PC-3 (cell line): ENCODE measurements around the gene SLFN5. TPM values are rescaled to one million over a fixed set of nuclear protein-coding genes. Genes with fewer than 3 reads are reported as not detected.
A peak's percentile ranks its signal among the peaks of the same experiment; 100 is the strongest.

Experiments
- ATAC-seq: fragments of 200-7000 bp; cut with Tn5 transposase; 2 replicates; pipeline ENCODE4 v1.9.1; 2020; ENCODE audit warnings: mild to moderate bottlenecking, moderate library complexity
- BruUV-seq: library from RNA; stranded (reverse); fragments of 400-500 nt; replicated peaks from 2 replicates; lab custom pipeline; 2021; lab: Mats Ljungman, UMichigan
- CTCF ChIA-PET: fragments of 300-600 bp; sonication (Branson Sonifier 250); formaldehyde crosslinking; loops from one replicate; lab custom pipeline; 2022; ENCODE audit warnings: antibody characterized with exemption; lab: Charles Lee
- POLR2A ChIA-PET: fragments of 300-600 bp; sonication (Branson Sonifier 250); formaldehyde crosslinking; loops from one replicate; lab custom pipeline; 2022; ENCODE audit warnings: antibody characterized with exemption; ENCODE audit not compliant: unreplicated experiment; lab: Charles Lee
- DNase-seq: peaks from one replicate; pipeline ENCODE4 v3.0.0-alpha.2; 2015
- H2AFZ ChIP-seq: fragments of 300-600 bp; sonication (generic); 2 replicates; pipeline ENCODE4 v1.6.0; 2016; ENCODE audit warnings: antibody characterized with exemption, low read length
- H3F3A ChIP-seq: fragments of 300-600 bp; sonication (generic); one replicate; pipeline ENCODE4 v1.6.0; 2017; ENCODE audit warnings: antibody characterized with exemption, low read length, control low read depth, mild to moderate bottlenecking; ENCODE audit not compliant: unreplicated experiment
- H3K27ac ChIP-seq: fragments of 300-600 bp; sonication (generic); 2 replicates; pipeline ENCODE4 v1.5.1; 2016; ENCODE audit warnings: mild to moderate bottlenecking, low read length
- H3K27me3 ChIP-seq: fragments of 300-600 bp; sonication (generic); 2 replicates; pipeline ENCODE4 v1.6.1; 2016; ENCODE audit warnings: low read length, mixed read lengths
- H3K36me3 ChIP-seq: fragments of 300-600 bp; sonication (generic); 2 replicates; pipeline ENCODE4 v1.6.1; 2016; ENCODE audit warnings: low read depth, mixed run types, low read length, mixed read lengths
- H3K4me1 ChIP-seq: fragments of 300-600 bp; sonication (generic); 2 replicates; pipeline ENCODE4 v1.5.1; 2016; ENCODE audit warnings: low read length; ENCODE audit not compliant: insufficient read depth
- H3K4me2 ChIP-seq: fragments of 300-600 bp; sonication (generic); 2 replicates; pipeline ENCODE4 v1.6.0; 2016; ENCODE audit warnings: low read length
- H3K4me3 ChIP-seq: fragments of 300-600 bp; sonication (generic); 2 replicates; pipeline ENCODE4 v1.5.1; 2016; ENCODE audit warnings: mild to moderate bottlenecking, low read length, mixed read lengths
- H3K79me2 ChIP-seq: fragments of 300-600 bp; sonication (generic); 2 replicates; pipeline ENCODE4 v1.6.1; 2017; ENCODE audit warnings: low read length, mixed read lengths
- H3K9ac ChIP-seq: fragments of 300-600 bp; sonication (generic); 2 replicates; pipeline ENCODE4 v1.6.0; 2016; ENCODE audit warnings: mild to moderate bottlenecking, low read length
- H3K9me2 ChIP-seq: fragments of 300-600 bp; sonication (generic); replicated peaks from 2 replicates; pipeline ENCODE4 v1.6.1; 2016; ENCODE audit warnings: mixed run types, low read length, mixed read lengths
- H3K9me3 ChIP-seq: fragments of 300-600 bp; sonication (generic); 2 replicates; pipeline ENCODE4 v1.6.1; 2016; ENCODE audit warnings: low read length, mixed read lengths
- H4K20me1 ChIP-seq: fragments of 300-600 bp; sonication (generic); 2 replicates; pipeline ENCODE4 v1.6.1; 2016; ENCODE audit warnings: low read length, mixed read lengths
- CTCF ChIP-seq: fragments of 300-600 bp; sonication (generic); conservative IDR thresholded peaks from 2 replicates; pipeline ENCODE4 v1.5.1; 2017; ENCODE audit warnings: antibody characterized with exemption, low read depth, mild to moderate bottlenecking, low read length
- EZH2 ChIP-seq: fragments of 300-600 bp; sonication (generic); IDR thresholded peaks from one replicate; pipeline ENCODE4 v1.6.1; 2017; ENCODE audit warnings: antibody characterized with exemption, mild to moderate bottlenecking, low read length; ENCODE audit not compliant: unreplicated experiment
- EZH2phosphoT487 ChIP-seq: fragments of 300-600 bp; sonication (generic); IDR thresholded peaks from 2 replicates; pipeline ENCODE4 v1.6.1; 2018; ENCODE audit warnings: mild to moderate bottlenecking, antibody characterized with exemption, low read length, borderline replicate concordance
- intact Hi-C: fragments of 100-400 bp; cut with micrococcal nuclease; formaldehyde crosslinking; loops from 2 replicates; pipeline ENCODE4 v1.9.0; 2023
- total RNA-seq: library from RNA; depleted of rRNA; stranded (reverse); fragments of >200 nt; gene quantifications from 2 replicates; pipeline ENCODE4 v1.2.3, GENCODE V29; 2014

Gene SLFN5
- total RNA-seq, 1 experiment from 2014 or later = 14.5 TPM

GRCh38 chr17:35245196-35245486 lies 2.3 kb downstream of the SLFN5 start:
- no TSS peak for BruUV-seq
- no peaks in the 10 kb centered on the region for H4K20me1 ChIP-seq
- ChIA-PET CTCF (interaction anchor here (0.6 kb wide), 1 partner anchor 294 kb away, joined by 3 read pairs; no protein-coding TSS in a partner anchor), POLR2A (interaction anchor here (0.7 kb wide), 1 partner anchor 352 kb away, joined by 5 read pairs; no protein-coding TSS in a partner anchor)
- no peaks in the 10 kb centered on the region for H3K36me3 ChIP-seq
- DNase-seq = peak; percentile 83
- H3K27me3 ChIP-seq = no peaks in the 10 kb centered on the region
- peak overlapping the region; percentile 88 for H3K4me3 ChIP-seq
- H3F3A ChIP-seq = peaks cover 4% of the 10 kb centered on the region
- peak overlapping the region; percentile 96 for H3K4me2 ChIP-seq
- peaks cover 31% of the 10 kb centered on the region for H3K4me1 ChIP-seq
- TF ChIP-seq CTCF (no peak), EZH2 (no peak), EZH2phosphoT487 (no peak)
- H3K79me2 ChIP-seq = peaks cover 35% of the 10 kb centered on the region
- peak overlapping the region; percentile 98 for H3K27ac ChIP-seq
- H3K9ac ChIP-seq = peak overlapping the region; percentile 94
- H3K9me3 ChIP-seq = no peaks in the 10 kb centered on the region
- intact Hi-C loops = loop anchor here (1.0 kb wide), 1 partner anchor 9 kb away; no protein-coding TSS in a partner anchor
- ATAC-seq = peak; percentile 53
- H3K9me2 ChIP-seq = no peaks in the 10 kb centered on the region
- no peak overlapping the region for H2AFZ ChIP-seq

GRCh38 chr17:35252651-35253050 lies 9.8 kb downstream of the SLFN5 start:
- ATAC-seq (no peak), DNase-seq (no peak)
- H4K20me1 ChIP-seq = no peaks in the 10 kb centered on the region
- no peaks in the 10 kb centered on the region for H3K9me2 ChIP-seq
- H3K9me3 ChIP-seq = no peaks in the 10 kb centered on the region
- H3K4me2 ChIP-seq = no peak overlapping the region
- no peak overlapping the region for H3K27ac ChIP-seq
- no peak overlapping the region for H2AFZ ChIP-seq
- no peaks in the 10 kb centered on the region for H3K36me3 ChIP-seq
- H3K4me3 ChIP-seq = no peak overlapping the region
- 0 out of 2 replicates have a peak, but pooled peaks cover 4% of the 10 kb centered on the region for H3K79me2 ChIP-seq
- no TSS peak for BruUV-seq
- H3K27me3 ChIP-seq = no peaks in the 10 kb centered on the region
- CTCF ChIA-PET = no interaction called here
- intact Hi-C loops = loop anchor here (5.0 to 10.0 kb wide), 3 partner anchors 62 to 555 kb away; partner anchors contain the start of genes SLFN11 and TAF15
- no peak overlapping the region for H3K9ac ChIP-seq
- no peaks in the 10 kb centered on the region for H3F3A ChIP-seq
- TF ChIP-seq EZH2phosphoT487 = no peak
- TF ChIP-seq EZH2 = no peak
- no peak for TF ChIP-seq CTCF
- peaks cover 28% of the 10 kb centered on the region for H3K4me1 ChIP-seq
- POLR2A ChIA-PET = no interaction called here

- POLR2A ChIA-PET = interaction anchor here (0.6 to 0.7 kb wide), 2 partner anchors 33 to 87 kb away, joined by 3 to 4 read pairs; no protein-coding TSS in a partner anchor
- ATAC-seq = peak; percentile 85
- no peaks in the 10 kb centered on the region for H3K9me3 ChIP-seq
- intact Hi-C loops = loop anchor here (1.0 to 10.0 kb wide), 4 partner anchors 9 to 553 kb away; partner anchors contain the start of genes SLFN11 and TAF15
- DNase-seq = peak; percentile 92
- H3K36me3 ChIP-seq = peaks cover 7% of the 10 kb centered on the region; the same call in 1 of the 2 replicates
- peak overlapping the region; percentile 78 for H3K27ac ChIP-seq
- H3K27me3 ChIP-seq = no peaks in the 10 kb centered on the region
- H3K4me2 ChIP-seq = peak overlapping the region; percentile 46
- CTCF ChIA-PET = no interaction called here
- H3F3A ChIP-seq = no peaks in the 10 kb centered on the region
- TF ChIP-seq EZH2 = no peak
- no peak for TF ChIP-seq CTCF
- no peak for TF ChIP-seq EZH2phosphoT487
- H4K20me1 ChIP-seq = no peaks in the 10 kb centered on the region
- no peak overlapping the region for H3K4me3 ChIP-seq
- no peaks in the 10 kb centered on the region for H3K9me2 ChIP-seq
- H3K4me1 ChIP-seq = peaks cover 33% of the 10 kb centered on the region
- H2AFZ ChIP-seq = no peak overlapping the region
- no peaks in the 10 kb centered on the region for H3K79me2 ChIP-seq
- no peak overlapping the region for H3K9ac ChIP-seq
- no TSS peak for BruUV-seq
These were observed 11.4 kb downstream of the SLFN5 start for GRCh38 chr17:35254107-35254773.
